Activated T-cell treated with anti-CD3 and anti-CD28 coated beads, Interleukin-2, amount 50 U/mL, for 4 hours (primary cell): Measurements from ENCODE around the gene LMF1. TPM values are rescaled to one million over a fixed set of nuclear protein-coding genes. Genes with fewer than 3 reads are reported as not detected.

Source experiments
- ATAC-seq, 2 donors: fragments of 200-7000 bp; cut with Tn5 transposase; one replicate each; pipeline ENCODE4 v1.10.0; 2021
- DNase-seq: peaks from one replicate; pipeline ENCODE4 v3.0.0-alpha.2; 2020
- H3K27me3 Mint-ChIP-seq: one replicate; pipeline ENCODE4 v1.8.0; 2021; ENCODE audit warnings: low read depth, mixed read lengths
- H3K36me3 Mint-ChIP-seq: one replicate; pipeline ENCODE4 v1.8.0; 2022; ENCODE audit warnings: mixed read lengths; ENCODE audit not compliant: insufficient read depth
- H3K4me1 Mint-ChIP-seq: one replicate; pipeline ENCODE4 v1.8.0; 2021; ENCODE audit warnings: low read depth, mixed read lengths
- H3K4me3 Mint-ChIP-seq: one replicate; pipeline ENCODE4 v1.8.0; 2021; ENCODE audit warnings: mild to moderate bottlenecking, moderate library complexity, mixed read lengths
- H3K9me3 Mint-ChIP-seq: one replicate; pipeline ENCODE4 v1.8.0; 2021; ENCODE audit warnings: mixed read lengths
- total RNA-seq, 3 donors: library from RNA; stranded (reverse); gene quantifications; one replicate each; pipeline ENCODE4 v1.2.1, GENCODE V29; 2021

LMF1 gene
- total RNA-seq, 3 donors from 2014 or later = 7.7 to 9.9 (median 9.3) TPM

DNA sequence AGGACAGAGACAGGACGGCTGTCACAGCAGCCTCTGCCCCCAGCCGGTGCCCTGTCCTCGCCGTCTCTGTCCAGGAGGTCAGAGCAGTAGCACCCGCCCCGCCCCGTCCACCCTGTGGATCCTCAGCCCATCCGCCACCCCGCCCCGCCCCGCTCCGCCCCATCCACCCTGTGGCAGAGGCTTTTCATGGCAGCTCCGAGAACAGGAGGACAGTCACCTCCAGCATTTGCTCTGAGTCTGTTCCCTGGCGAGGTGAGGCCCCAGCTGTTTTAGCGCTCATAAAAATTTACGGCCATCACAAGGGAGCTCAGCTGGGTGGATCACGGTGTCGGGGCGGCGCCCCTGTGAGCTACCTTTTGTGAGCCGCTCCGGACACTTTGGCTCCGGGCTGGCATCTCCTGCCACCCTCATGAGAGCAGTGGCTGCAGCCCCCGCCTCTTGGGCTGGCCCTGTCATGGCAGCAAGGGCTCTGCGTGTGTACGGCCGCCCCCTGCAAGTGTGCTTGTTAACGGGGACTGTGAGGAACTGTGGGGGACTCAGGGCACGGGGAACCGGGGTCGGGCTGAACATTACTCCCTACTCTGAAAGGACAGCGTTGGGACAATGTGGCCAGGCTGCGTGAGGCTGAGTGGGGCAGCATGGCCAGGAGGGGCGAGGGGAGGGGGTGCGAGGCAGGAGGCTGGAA lies 138.0 kb downstream of the LMF1 start:
- H3K4me1 Mint-ChIP-seq = no peaks in the 10 kb centered on the region
- H3K27me3 Mint-ChIP-seq = peaks cover 11% of the 10 kb centered on the region
- peaks cover 6% of the 10 kb centered on the region for H3K9me3 Mint-ChIP-seq
- no peak for ATAC-seq
- no peaks in the 10 kb centered on the region for H3K36me3 Mint-ChIP-seq
- no peak for DNase-seq
- H3K4me3 Mint-ChIP-seq = no peak overlapping the region

DNA sequence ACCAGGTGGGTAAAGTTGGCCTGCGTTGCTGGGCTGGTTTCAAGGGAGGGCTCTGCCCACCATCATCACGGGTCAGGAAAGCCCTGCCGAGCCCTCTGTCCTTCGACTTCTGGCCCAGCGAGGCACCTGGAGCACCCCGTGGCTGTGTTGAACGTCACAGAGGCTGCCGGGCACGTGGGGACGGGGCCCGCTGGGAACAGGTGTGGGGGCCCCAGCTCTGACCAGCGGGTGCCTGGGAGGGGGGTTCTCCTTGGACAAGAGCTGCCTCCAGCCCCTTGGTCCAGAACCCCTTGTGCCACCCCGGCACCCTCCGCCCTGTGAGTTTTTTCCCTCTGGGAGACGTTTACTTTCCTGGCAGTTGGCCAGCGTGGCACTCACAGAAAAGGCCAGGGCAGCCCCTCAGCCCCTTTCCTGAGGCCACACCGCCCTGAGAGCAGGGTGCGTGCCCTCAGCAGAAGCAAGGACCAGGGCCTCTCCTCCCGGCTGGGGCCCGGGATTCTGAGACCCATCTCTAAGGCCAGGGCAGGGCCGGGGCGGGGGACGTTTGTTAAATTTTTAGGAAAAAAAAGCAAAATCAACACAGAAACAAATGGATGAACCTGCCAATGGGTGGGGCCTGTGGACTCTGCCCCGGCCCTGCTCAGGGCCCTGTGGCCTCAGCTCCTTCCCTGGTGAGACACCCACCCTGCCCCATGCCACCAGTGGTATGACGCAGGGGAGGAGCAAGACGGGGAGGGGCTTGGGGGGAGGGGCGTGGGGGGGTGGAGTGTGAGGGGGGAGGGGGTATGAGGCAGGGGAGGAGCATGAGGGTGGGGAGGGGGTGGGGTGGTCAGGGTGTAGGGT lies 139.0 kb downstream of the LMF1 start:
- DNase-seq (no peak), ATAC-seq (no peak)
- Mint-ChIP-seq H3K36me3 (no peaks in the 10 kb centered on the region), H3K4me1 (no peaks in the 10 kb centered on the region), H3K27me3 (peaks cover 11% of the 10 kb centered on the region), H3K4me3 (no peak overlapping the region), H3K9me3 (peaks cover 6% of the 10 kb centered on the region)

DNA sequence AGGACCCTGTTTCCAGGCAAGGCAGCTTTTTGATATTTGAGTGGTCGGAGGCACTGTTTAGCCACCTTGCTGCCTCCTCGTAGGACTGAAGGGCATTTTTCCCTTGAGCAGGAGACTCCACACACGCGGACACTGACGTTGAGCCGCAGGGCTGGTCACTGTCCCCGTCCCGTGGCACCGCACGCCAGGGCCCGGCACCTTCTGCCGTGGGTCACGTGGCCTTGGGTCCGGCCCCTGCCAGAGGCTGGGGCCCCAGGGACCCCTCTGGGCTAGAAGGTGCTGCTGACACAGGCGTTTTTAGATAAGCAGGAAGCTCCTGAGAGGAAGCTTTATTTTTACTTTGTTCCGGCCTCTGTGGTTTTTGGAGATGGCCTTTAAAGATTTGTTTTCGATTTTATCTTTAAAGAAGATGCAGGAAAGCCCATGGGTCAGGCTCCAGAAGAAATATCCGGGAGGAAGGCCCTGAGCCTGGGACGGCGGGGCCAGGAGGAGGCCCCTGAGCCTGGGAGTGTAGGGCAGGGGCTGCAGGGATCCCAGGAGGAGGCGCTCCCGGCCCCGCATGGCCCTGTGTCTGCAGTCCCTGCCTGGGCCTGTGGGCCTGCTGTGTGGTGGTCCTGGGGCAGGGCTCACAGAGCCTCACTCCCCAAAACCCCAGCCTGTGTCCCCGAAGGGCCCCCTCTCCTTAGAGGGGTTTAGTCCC lies 139.8 kb downstream of the LMF1 start:
- DNase-seq (no peak), ATAC-seq (no peak)
- Mint-ChIP-seq H3K27me3 (peaks cover 11% of the 10 kb centered on the region), H3K4me1 (no peaks in the 10 kb centered on the region), H3K36me3 (no peaks in the 10 kb centered on the region), H3K4me3 (no peak overlapping the region), H3K9me3 (no peaks in the 10 kb centered on the region)

DNA sequence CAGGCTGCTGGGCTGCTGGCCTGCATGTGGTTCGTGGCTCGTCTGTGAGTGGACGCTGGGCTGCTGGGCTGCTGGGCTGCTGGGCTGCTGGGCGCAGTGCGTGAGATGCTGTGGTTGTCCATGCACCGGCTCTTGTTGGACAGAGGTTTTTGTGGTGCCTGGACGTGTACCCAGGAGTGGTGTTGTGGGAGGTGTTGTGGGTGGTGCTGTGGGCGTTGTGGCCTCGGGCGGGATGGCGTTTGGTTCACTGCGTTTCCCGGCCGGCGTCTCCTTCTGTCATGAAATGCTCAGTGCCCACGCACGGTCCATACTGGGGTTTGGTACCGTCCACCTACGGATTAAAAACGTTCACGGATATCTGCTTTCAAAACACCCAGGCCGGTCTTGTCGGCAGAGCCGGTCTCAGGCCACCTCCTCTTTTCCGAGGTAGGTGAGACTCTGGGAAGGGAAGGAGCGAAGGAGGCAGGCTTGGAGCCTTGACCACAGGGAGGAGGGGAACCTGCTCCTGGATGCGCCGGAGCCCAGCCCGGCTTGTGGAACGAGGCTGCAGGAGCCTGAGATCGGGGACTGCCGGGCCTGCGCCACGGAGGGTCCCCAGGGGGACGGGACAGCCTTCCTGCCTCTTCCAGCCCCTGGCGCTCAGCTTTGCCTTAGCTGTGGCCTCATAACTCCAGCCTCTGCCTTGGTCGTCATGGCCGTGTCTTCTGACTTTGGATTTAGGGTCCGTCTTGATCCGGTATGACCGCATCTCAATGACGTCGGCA lies 140.5 kb downstream of the LMF1 start:
- H3K4me1 Mint-ChIP-seq = no peaks in the 10 kb centered on the region
- DNase-seq (no peak), ATAC-seq (no peak)
- no peaks in the 10 kb centered on the region for H3K9me3 Mint-ChIP-seq
- no peaks in the 10 kb centered on the region for H3K36me3 Mint-ChIP-seq
- H3K4me3 Mint-ChIP-seq = no peak overlapping the region
- H3K27me3 Mint-ChIP-seq = peaks cover 17% of the 10 kb centered on the region

DNA sequence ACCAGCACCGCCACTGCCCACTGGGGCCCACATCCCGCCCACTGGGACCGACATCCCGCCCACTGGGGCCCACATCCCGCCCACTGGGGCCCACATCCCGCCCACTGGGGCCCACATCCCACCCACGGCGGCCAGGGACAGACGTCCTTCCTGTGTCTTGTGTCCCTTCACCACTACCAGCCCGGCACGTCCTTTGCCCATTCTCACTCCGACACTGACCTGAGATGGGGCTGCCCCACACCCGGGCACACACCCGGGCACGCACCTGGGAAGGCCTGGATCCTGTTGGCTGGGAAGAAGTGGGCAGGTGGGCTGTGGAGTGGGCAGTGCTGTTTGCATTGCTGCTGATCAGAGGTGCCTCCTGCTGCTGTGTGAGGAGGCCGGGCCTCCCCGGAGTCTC lies 141.9 kb downstream of the LMF1 start:
- DNase-seq = no peak

DNA sequence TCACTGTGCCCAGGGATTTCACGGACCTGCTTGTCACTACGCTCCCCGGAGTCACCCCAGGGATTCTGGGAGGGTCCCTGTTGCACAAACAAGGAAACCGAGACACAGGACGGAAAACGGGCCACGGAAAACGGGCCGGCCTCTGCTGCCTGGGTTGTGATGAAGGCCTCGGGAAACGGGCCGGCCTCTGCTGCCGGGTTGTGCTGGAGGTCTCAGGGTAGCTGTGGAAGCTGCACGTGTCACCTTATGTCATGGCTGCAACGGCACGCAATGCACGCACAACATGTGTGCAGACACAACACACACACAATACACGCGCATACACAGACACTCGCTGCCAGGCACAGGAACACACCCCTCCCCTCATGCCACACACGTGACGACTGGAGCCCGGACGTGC lies 143.3 kb downstream of the LMF1 start:
- Mint-ChIP-seq H3K4me3 (no peak overlapping the region), H3K27me3 (peaks cover 24% of the 10 kb centered on the region), H3K9me3 (no peaks in the 10 kb centered on the region), H3K36me3 (no peaks in the 10 kb centered on the region), H3K4me1 (no peaks in the 10 kb centered on the region)
- DNase-seq (no peak), ATAC-seq (no peak)

More for the DNA sequence above, 141.9 kb downstream of the LMF1 start:
- Mint-ChIP-seq H3K27me3 (peaks cover 17% of the 10 kb centered on the region), H3K9me3 (no peaks in the 10 kb centered on the region), H3K4me1 (no peaks in the 10 kb centered on the region), H3K36me3 (no peaks in the 10 kb centered on the region), H3K4me3 (no peak overlapping the region)
- ATAC-seq = no peak

DNA sequence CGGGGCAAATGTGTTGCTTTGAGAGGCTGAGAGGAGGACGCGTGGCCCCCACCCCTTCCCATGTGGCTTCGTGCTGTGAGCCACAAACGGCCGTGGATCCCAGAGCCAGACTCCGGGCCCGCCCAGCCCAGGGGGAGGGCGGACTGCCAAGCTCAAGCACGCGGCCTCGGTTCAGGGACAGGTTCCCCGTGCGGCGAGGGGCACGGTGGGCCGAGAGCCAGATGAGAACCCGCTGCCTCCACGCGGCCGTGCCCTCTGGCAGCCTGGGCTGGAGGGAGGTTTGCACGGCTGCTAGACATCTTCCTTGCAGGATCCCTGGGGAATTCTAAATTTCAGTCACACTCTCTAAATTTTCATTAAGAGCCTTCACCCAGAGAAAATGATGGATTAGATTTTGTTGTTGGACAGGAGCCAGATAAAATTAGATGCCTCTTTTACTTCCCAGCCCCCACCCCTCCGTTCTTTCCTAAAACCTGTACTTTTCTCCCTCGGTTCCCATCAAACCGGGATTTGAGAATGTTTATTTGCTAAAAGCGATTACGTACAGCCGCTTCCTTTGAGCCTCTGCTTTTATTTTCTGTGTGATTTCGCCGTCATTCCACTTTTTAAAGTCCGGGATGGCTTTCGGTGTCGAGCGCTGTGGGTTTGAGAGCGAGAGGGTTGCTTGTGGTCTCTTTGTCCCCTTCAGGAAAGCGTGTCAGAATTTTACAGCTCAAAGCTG lies 145.3 kb downstream of the LMF1 start:
- H3K4me3 Mint-ChIP-seq = no peak overlapping the region
- ATAC-seq (no peak), DNase-seq (no peak)
- H3K27me3 Mint-ChIP-seq = peaks cover 34% of the 10 kb centered on the region
- no peaks in the 10 kb centered on the region for H3K9me3 Mint-ChIP-seq
- H3K4me1 Mint-ChIP-seq = no peaks in the 10 kb centered on the region
- no peaks in the 10 kb centered on the region for H3K36me3 Mint-ChIP-seq

DNA sequence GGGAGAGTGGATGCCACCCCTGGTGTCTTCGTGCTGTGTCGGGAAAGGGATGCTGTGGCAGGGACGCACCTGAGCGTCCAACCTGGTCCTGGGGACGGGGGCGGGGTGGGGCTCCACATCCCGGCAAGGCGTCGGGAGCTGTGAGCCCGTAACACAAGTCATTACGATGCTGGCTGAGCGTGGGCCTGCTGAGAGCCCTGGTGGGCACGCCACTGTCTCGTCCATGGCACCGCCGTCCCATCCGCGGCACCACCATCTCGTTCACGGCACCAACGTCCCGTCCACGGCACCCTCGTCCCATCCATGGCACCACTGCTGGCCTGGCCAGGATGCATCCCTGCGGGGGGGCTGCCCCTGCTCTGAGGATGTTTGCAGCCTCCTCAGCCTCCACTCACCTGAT lies 146.2 kb downstream of the LMF1 start:
- Mint-ChIP-seq H3K4me1 (peaks cover 6% of the 10 kb centered on the region), H3K9me3 (no peaks in the 10 kb centered on the region), H3K36me3 (no peaks in the 10 kb centered on the region), H3K4me3 (no peak overlapping the region), H3K27me3 (peaks cover 27% of the 10 kb centered on the region)
- DNase-seq (no peak), ATAC-seq (no peak)

DNA sequence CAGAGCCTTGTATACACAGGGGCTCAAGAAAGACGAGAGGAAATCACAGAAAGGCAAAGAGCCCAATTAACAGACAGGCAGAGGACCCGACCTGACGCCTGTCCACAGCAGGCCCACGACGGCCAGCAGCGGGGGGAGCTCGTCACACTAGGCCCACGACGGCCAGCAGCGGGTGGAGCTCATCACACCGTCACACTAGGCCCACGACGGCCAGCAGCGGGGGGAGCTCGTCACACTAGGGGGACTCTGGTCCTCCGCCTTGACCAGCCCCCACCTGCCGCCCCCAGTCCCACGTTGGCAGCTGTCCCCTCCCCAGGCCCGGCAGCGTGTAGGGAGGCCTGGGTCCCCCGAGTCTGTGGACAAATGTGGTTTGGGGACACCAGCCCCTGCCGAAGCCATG lies 146.6 kb downstream of the LMF1 start:
- H3K9me3 Mint-ChIP-seq = no peaks in the 10 kb centered on the region
- H3K27me3 Mint-ChIP-seq = peaks cover 25% of the 10 kb centered on the region
- H3K4me3 Mint-ChIP-seq = no peak overlapping the region
- peaks cover 9% of the 10 kb centered on the region for H3K4me1 Mint-ChIP-seq
- DNase-seq (no peak), ATAC-seq (no peak)
- H3K36me3 Mint-ChIP-seq = no peaks in the 10 kb centered on the region

DNA sequence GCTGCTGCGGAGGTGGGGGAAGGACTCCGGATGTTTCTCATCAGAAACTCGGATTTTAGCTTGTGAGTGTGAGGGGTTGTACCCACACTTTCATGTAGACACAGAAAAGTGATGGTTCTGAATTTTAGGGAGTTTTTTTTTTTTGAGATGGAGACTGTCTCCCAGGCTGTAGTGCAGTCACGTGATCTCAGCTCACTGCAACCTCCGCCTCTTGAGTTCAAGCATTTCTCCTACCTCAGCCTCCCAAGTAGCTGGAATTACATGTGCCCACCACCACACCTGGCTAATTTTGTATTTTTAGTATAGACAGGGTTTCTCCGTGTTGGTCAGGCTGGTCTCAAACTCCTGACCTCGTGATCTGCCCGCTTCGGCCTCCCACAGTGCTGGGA lies 147.9 kb downstream of the LMF1 start:
- peaks cover 10% of the 10 kb centered on the region for H3K4me1 Mint-ChIP-seq
- H3K27me3 Mint-ChIP-seq = peaks cover 25% of the 10 kb centered on the region
- H3K4me3 Mint-ChIP-seq = no peak overlapping the region
- DNase-seq = no peak
- H3K9me3 Mint-ChIP-seq = no peaks in the 10 kb centered on the region
- H3K36me3 Mint-ChIP-seq = no peaks in the 10 kb centered on the region
- no peak for ATAC-seq

DNA sequence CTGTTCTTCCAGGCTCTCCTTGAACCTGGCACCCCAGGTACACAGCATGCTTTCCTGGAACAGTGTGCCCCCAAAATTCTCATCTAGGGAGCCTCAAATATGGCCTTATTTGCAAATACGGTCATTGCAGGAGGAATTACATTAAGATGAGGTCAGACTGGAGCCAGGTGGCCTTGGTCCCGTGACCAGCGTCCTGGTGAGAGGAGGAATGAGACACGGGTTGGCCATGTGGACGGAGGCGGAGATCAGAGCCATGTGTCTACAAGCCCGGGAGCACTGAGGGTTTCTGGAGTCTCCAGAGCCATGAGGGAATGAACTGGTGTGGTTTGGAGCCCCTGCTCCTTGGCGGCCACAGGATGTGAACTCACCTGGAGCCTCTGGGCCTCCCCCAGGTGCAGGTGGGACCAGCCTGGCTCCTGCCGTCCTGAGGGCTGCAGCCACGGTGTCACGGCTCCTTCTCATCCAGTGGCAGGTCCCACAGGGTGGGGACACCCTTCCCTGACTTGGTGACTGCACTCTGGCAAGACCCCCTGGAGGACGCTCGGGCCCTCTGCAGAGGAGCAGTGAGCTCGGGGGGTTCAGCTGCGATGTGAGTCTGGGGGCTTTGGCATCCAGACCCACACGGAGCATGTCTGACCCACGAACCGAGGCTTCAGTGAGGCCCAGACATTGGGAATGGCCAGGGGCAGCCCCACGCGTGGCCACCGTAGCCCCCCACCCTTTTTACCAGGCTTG lies 148.4 kb downstream of the LMF1 start:
- ATAC-seq (no peak), DNase-seq (no peak)
- no peak overlapping the region for H3K4me3 Mint-ChIP-seq
- H3K27me3 Mint-ChIP-seq = peaks cover 25% of the 10 kb centered on the region
- H3K9me3 Mint-ChIP-seq = no peaks in the 10 kb centered on the region
- peaks cover 10% of the 10 kb centered on the region for H3K4me1 Mint-ChIP-seq
- H3K36me3 Mint-ChIP-seq = no peaks in the 10 kb centered on the region

DNA sequence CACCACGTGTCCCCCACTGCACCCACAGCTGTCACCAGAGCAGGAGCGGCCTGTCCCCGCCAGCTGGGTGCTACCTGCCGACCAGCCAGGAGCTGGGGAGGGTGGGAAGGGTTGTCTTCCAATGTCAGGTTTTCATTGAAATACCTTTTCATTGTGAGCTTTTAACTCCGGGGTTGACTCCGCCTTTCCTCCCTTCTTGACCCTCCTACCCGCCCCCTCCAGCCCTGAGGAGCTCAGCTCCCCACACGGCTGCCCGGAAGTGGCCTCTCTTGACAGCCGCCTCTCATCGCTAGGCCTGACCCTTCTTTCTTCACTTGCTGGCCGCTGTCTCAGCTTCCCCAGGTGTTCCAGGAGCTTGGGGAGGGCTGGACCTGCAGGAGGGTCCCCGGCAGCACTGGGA lies 149.0 kb downstream of the LMF1 start:
- Mint-ChIP-seq H3K4me1 (peaks cover 10% of the 10 kb centered on the region), H3K36me3 (no peaks in the 10 kb centered on the region), H3K9me3 (no peaks in the 10 kb centered on the region), H3K4me3 (no peak overlapping the region), H3K27me3 (peaks cover 25% of the 10 kb centered on the region)
- DNase-seq = no peak
- ATAC-seq = no peak

DNA sequence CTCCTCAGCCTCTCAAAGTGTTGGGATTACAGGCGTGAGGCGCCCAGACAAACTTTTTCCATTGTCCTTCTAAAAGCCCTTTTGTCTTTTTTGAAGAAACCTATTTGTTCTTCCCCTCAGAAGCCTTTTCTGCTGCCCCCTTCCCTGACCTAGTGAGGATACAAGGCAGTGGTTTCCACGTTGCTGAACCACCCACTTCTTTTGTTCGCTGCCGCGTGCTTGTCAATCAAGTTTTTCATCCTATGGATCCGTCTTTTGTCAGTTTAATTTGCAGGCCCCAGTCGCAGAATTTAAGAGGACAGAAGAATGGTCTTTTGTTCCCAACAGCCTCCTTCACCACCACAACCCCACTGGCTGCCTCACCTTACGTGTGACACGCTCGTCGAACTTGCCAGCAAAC lies 150.0 kb downstream of the LMF1 start:
- H3K9me3 Mint-ChIP-seq = no peaks in the 10 kb centered on the region
- ATAC-seq (no peak), DNase-seq (no peak)
- peaks cover 22% of the 10 kb centered on the region for H3K27me3 Mint-ChIP-seq
- H3K4me1 Mint-ChIP-seq = peaks cover 10% of the 10 kb centered on the region
- H3K4me3 Mint-ChIP-seq = no peak overlapping the region
- H3K36me3 Mint-ChIP-seq = no peaks in the 10 kb centered on the region
